Measurements from ENCODE around the gene STK38.

- TF ChIP-seq POLR2AphosphoS5 (IDR thresholded peaks at IDR 0.05; ENCODE audit: insufficient read depth in 1 of 2, low read depth in 1 of 2) (no peak), CTCF (IDR thresholded peaks at IDR 0.05) (no peak)
Measured at GRCh38 chr6:36516988-36517387, 30.3 kb downstream of the STK38 start.

Measured in vagina (tissue), 2 donors.